Measurements from ENCODE around the gene TRIM29. TPM values are rescaled to one million over a fixed set of nuclear protein-coding genes. Genes with fewer than 3 reads are reported as not detected.
A peak's percentile ranks its signal among the peaks of the same experiment; 100 is the strongest.

TRIM29 gene
- total RNA-seq, 3 donors from 2014 or later = 10.6 to 58.7 (median 45.9) TPM

DNA sequence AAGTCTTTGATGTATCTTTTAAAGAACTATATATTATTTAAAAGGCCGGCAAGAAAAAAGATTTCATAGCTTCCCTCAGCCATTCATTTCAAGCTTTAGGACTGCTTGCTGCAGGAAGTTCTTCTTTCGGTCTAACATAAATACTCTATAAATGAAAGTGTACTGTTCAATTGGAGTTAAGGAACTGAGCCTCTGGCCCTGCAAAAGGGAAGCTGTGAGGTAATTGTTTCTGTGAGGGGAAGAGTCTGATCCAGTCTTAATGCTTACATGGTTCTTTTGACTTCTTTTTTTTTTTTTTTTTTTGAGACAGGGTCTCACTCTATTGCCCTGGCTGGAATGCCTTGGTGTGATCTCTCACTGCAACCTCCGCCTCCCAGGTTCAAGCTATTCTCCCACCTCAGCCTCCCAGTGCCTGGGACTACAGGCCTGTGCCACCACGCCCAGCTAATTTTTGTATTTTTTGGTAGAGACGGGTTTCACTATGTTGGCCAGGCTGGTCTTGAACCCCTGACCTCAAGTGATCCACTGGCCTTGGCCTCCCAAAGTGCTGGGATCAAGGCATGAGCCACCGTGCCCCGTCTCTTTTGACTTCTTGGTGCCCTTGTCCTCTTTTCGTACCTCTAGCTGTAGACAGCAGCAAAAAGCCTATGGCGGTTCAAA, 4.7 kb upstream of the TRIM29 start:
- DNase-seq (ENCODE audit: low spot score in 2 of 2) = no peak
- Histone ChIP-seq H3K36me3 (no peaks in the 10 kb centered on the region), H3K27me3 (peaks cover 0 to 6% of the 10 kb centered on the region in 2 donors), H3K4me3 (no peak overlapping the region), H3K9me3 (no peaks in the 10 kb centered on the region), H3K27ac (no peak overlapping the region), H3K4me1 (no peaks in the 10 kb centered on the region)
- TF ChIP-seq POLR2A (IDR thresholded peaks at IDR 0.05) = no peak
- TF ChIP-seq POLR2AphosphoS5 (IDR thresholded peaks at IDR 0.05) = no peak
- TF ChIP-seq, protein P1, sequence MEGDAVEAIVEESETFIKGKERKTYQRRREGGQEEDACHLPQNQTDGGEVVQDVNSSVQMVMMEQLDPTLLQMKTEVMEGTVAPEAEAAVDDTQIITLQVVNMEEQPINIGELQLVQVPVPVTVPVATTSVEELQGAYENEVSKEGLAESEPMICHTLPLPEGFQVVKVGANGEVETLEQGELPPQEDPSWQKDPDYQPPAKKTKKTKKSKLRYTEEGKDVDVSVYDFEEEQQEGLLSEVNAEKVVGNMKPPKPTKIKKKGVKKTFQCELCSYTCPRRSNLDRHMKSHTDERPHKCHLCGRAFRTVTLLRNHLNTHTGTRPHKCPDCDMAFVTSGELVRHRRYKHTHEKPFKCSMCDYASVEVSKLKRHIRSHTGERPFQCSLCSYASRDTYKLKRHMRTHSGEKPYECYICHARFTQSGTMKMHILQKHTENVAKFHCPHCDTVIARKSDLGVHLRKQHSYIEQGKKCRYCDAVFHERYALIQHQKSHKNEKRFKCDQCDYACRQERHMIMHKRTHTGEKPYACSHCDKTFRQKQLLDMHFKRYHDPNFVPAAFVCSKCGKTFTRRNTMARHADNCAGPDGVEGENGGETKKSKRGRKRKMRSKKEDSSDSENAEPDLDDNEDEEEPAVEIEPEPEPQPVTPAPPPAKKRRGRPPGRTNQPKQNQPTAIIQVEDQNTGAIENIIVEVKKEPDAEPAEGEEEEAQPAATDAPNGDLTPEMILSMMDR (IDR thresholded peaks at IDR 0.05) = no peak
- intact Hi-C loops (cut with DNase I; ENCODE audit: low total_unique reads) = no loop called here

DNA sequence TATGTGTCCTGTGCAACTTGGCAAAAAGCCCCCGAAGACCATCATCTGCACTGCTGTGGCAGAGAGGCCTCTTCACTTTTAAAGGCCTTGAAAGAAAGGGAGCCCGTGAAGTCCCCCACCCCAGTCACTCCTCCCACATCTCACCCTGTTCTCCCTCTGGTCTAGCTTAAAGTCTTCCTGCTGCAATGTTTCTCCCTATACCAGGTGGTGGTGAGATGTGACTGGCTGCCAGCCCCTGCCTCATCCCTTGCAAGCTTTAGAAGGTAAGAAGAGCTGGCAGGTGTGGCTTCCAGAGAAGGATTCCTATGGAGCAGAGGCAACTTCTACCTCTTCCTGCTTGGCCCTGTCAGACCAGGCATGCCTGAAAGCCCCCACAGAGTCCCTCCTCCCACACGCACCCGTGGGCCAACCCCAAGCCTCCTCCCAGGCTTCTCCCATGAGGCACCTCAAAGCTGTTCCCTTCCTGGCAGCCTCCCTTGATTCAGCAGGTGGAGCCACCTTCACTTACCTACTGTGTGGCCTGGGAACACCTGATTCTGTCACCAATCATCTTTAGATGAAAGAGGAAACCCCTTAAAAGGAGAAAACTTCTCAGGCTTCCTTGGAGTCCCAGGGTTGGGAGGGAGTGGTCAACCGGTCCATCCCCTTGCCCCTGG, 4.0 kb upstream of the TRIM29 start:
- Histone ChIP-seq H3K36me3 (no peaks in the 10 kb centered on the region), H3K9me3 (no peaks in the 10 kb centered on the region), H3K27me3 (peaks cover 0 to 6% of the 10 kb centered on the region in 2 donors), H3K27ac (no peak overlapping the region), H3K4me1 (no peaks in the 10 kb centered on the region), H3K4me3 (no peak overlapping the region)
- intact Hi-C loops (cut with DNase I; ENCODE audit: low total_unique reads) = no loop called here
- no peak for DNase-seq (ENCODE audit: low spot score in 2 of 2)
- TF ChIP-seq POLR2A (IDR thresholded peaks at IDR 0.05) = no peak

DNA sequence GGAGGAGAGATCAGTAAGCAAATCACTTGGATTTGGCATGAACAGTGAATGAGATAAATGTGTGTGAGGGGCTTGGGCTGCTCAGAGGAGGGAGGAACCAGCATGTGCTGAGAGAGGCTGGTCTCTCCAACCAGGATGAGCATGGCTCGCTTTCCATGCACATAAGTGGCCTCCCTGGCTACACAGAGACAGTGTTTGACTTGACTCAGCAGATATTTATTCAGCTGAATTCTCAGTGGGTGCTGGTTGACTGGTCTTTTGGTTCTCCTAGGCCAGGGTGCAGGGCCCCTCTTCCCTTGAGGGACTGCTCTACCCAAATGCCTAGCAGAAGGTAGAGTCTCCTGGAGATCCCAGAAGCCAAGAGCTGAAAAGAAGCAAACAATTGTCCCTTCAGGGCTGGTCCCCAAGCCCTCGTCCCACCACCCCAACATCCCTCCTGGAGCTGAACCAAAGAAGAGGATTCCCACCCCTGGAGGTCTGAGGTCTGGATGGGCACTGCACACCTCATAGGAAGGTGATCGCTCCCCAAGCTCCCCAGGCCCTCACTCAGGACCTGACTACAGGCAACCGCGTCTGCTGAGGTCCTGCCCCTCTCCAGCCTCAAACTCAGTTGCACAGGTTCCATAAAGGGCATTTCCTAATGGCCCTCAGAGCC, 3.3 kb upstream of the TRIM29 start:
- Histone ChIP-seq H3K9me3 (no peaks in the 10 kb centered on the region), H3K4me3 (no peak overlapping the region), H3K27me3 (peaks cover 0 to 6% of the 10 kb centered on the region in 2 donors), H3K4me1 (no peaks in the 10 kb centered on the region), H3K36me3 (no peaks in the 10 kb centered on the region), H3K27ac (no peak overlapping the region)
- intact Hi-C loops (cut with DNase I; ENCODE audit: low total_unique reads) = no loop called here
- TF ChIP-seq, protein P1 (IDR thresholded peaks at IDR 0.05) = no peak
- TF ChIP-seq POLR2AphosphoS5 (IDR thresholded peaks at IDR 0.05) (no peak), POLR2A (IDR thresholded peaks at IDR 0.05) (no peak)
- DNase-seq (ENCODE audit: low spot score in 2 of 2) = no peak

DNA sequence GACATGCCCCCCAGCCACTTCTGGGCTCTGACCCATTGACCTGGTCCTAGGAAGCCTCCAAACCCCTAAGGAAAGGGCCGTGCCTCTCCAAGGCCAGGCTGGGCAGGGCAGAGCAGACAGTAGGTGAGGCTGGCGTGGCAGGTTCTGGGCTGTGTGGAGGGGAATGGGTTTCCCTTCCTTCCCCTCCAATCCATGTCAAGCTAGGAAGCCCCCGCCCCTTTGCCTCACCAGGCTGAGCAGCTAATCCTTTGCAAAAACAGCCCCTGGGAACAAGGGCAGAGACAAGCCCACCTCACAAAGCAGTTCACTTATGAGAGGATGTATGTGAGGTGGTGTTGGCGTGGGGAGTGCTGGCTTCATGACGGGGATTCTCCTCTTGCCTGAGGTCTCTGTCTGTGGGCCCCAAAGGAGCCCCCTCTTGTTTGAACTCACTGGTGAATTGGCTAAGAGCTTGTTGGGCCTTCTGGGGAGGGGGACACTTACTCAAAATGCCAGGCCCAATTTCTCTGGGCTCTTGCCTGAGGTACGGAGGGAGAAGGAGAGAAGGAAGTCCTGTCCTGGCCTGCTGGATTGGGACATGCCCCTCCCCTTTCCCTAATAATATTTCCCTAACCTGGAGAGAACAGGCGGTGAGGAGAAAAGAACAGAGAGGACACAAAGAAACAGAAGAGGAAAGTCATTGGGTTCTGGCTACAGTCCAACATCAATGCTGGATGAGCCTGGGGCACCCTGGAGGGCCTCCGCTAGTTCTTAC, 1.6 kb upstream of the TRIM29 start:
- H3K4me3 ChIP-seq = no peak overlapping the region
- no peak for TF ChIP-seq POLR2A (IDR thresholded peaks at IDR 0.05)
- TF ChIP-seq, protein P1 (IDR thresholded peaks at IDR 0.05) = no peak
- no peak for TF ChIP-seq POLR2AphosphoS5 (IDR thresholded peaks at IDR 0.05)
- H3K36me3 ChIP-seq = no peaks in the 10 kb centered on the region
- no peak overlapping the region for H3K27ac ChIP-seq
- no peak for DNase-seq (ENCODE audit: low spot score in 2 of 2)
- intact Hi-C loops (cut with DNase I; ENCODE audit: low total_unique reads) = no loop called here
- peaks cover 0 to 1% of the 10 kb centered on the region in 2 donors for H3K27me3 ChIP-seq
- no peaks in the 10 kb centered on the region for H3K4me1 ChIP-seq
- H3K9me3 ChIP-seq = no peaks in the 10 kb centered on the region

DNA sequence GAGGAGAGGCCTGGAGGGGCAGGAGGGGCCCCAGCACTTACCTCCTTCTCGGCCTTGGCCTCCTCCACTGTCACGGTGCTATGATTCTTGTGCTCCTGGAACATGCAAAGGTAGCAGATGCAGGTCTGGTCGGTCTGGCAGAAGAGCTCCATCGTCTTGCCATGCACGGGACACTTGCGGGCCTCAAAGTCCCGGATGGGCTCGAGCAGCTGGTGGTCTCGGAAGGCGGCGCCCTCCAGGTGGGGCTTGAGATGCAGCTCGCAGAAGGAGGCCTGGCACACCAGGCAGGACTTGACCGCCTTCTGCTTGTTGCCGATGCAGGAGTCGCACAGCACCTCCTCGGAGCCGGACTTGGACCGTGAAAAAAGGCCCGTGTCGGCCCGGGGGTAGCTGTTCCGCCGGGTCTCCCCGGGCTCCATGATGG, 714 bp downstream of the TRIM29 start:
- intact Hi-C loops (cut with DNase I; ENCODE audit: low total_unique reads) = no loop called here
- no peaks in the 10 kb centered on the region for H3K36me3 ChIP-seq
- peak overlapping the region in 2 of 3 donors; percentile 61 to 68 for H3K4me3 ChIP-seq
- H3K27ac ChIP-seq = peak overlapping the region; percentile 82 to 95
- no peaks in the 10 kb centered on the region for H3K9me3 ChIP-seq
- H3K27me3 ChIP-seq = no peaks in the 10 kb centered on the region
- no peak for TF ChIP-seq POLR2A (IDR thresholded peaks at IDR 0.05)
- TF ChIP-seq, protein P1 (IDR thresholded peaks at IDR 0.05) = no peak
- no peak for TF ChIP-seq POLR2AphosphoS5 (IDR thresholded peaks at IDR 0.05)
- no peaks in the 10 kb centered on the region for H3K4me1 ChIP-seq
- peak in 1 of 2 donors; percentile 24 for DNase-seq (ENCODE audit: low spot score in 2 of 2)
